NCI-H2227 (cell line): ENCODE data around the gene B3GNT9.

ENCODE experiments used
- DNase-seq: peaks from one replicate; lab custom pipeline; 2025; ENCODE audit not compliant: unreplicated experiment; lab: John Stamatoyannopoulos, UW

B3GNT9 gene

DNA sequence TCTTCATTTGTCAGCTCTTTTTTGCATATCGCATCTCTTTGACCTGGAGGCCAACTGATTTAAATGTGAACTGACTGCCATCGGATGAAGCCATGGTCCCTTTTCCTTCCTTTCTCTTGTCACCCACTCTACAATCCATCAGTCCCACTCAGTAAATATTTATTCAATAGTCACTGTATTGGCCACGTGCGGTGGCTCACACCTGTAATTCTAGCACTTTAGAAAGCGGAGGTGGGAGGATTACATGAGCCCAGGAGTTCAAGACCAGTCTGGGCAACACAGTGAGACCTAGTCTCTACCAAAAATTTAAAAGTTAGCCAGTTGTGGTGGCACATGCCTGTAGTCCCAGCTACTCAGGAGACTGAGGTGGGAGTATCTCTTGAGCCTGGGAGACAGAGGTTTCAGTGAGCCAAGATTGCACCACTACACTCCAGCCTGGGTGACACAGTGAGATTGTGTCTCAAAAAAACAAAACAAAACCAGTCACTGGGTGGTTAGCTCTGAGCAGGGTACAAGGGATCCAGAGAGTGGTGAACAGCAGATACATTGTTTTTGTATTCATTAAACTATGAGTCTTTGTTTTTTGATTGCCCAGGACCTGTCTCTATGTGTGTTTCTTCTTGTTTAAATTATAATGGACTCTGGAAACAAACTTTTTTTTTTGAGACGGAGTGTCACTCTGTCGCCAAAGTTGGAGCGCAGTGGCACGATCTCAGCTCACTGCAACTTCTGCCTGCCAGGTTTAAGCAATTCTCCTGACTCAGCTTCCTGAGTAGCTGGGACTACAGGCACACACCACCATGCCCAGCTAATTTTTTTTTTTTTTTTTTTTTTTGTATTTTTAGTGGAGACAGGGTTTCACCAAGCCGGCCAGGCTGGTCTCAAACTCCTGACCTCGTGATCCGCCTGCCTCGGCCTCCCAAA is 34.1 kb downstream of the B3GNT9 start:
- no peak for DNase-seq

DNA sequence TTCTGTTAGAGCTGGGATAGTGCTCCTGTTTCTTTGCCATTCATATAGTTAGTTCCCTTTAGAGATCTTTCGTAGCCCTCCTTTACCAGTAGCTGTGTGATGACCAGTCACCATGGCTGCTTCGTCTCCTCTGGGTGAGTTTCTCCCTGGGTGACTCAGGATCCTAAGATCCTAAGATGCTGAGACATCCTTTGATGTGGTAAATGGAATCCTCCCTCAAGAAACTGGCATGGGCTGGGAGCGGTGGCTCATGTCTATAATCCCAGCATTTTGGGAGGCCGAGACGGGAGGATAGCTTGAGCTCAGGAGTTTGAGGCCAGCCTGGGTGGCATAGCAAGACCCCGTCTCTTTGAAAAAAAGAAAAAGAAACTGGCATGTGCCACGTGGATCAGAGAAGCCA is 35.2 kb downstream of the B3GNT9 start:
- no peak for DNase-seq

DNA sequence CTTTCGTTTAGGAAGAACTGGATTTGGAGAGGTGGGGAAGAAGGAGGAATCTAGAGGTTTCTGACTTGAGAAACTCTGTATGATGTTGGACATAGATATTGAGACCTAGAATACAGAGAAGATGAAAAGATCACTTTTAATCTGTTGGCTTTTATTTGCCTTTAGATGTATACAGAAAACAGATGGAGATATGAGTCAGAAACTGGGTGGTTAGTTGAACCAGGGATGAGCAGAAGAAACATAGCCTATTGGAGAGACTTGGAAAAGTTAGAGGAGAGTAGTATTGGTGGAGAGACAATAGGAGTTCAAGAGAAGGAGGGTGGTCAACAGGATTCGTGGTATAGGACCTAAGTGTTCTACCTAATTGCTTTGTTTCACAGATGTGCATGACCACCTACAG is 36.0 kb downstream of the B3GNT9 start:
- DNase-seq = no peak

DNA sequence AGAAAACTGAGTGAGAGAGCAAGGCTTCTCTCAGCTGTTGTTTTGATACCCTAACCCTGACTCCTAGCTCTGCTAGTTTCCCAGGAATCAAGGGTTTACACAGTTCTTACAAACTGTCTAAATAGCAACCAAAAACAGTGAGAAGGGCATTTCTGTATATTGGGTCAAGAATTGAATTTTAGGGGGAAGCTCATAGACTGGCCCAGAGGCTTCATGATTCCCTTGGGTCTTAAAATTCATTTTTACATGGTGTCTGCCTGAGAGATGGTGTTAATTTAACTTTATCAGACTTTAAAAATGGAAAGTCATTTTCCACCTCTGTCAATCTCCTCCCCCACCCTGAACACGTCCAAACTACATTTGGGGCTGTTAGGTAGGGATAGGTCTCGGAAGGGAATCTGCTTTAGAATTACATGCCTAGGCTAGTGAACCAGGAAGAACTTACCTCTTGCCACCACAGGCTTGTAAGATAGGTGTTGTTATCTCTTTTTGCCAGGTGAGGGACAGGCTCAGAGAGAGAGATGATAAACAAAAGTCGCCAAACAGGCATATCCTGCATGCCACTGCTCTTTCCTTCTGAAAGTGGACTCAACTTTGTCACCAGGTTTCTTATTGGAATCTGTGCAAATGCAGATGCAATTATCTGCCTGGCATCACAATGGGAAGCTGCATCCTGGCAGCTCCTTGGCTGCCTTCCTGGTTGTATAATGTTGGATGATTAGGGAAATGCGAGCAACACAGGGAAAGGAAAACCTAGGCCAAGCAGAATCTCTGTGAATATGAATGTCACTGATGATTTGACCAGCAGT is 38.0 kb downstream of the B3GNT9 start:
- no peak for DNase-seq

- no peak for DNase-seq
Measured at GRCh38 chr16:67111951-67112444, 38.8 kb downstream of the B3GNT9 start.

DNA sequence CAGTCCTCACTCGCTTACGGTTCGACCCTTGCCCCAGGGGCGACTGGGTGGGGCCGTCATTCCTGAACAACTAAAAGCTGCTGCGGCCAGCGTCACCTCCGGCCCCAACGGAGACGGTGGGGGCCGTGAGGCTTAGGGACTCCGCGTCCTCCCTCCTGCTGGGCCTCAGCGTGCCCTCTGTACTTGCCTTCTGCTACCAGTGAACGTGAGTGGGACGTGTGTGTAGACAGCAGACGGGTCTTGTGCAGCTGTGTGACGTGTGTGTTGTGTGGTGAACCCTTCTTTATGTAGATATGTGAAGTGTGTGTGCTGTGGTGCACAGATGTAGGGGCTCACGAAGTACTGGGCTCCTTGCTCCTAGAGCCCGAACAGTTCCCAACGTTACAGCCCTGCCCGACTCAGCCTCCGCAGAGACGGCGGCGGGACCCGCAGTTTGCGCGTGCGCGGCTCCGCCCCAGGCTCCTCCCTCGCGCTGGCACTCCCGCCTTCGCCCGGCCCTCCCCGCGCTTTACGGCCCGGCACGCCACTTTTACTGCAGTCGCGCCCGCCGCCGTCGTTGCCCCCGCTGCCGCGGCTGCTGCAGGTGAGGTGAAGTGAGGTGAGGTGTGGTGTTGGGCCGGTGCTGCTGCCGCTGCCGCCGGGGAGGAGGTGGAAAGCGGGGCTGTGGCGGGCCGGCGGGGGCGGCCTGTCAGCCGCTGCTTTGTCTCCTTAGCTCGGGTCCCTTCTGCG is 41.2 kb downstream of the B3GNT9 start, which contains the start of gene PHAF1:
PHAF1 (plus strand) TSS at position 535 of the 729 bp plus-strand sequence. CDS start 235 bp downstream, outside the sequence.
- DNase-seq = peak; percentile 92

DNA sequence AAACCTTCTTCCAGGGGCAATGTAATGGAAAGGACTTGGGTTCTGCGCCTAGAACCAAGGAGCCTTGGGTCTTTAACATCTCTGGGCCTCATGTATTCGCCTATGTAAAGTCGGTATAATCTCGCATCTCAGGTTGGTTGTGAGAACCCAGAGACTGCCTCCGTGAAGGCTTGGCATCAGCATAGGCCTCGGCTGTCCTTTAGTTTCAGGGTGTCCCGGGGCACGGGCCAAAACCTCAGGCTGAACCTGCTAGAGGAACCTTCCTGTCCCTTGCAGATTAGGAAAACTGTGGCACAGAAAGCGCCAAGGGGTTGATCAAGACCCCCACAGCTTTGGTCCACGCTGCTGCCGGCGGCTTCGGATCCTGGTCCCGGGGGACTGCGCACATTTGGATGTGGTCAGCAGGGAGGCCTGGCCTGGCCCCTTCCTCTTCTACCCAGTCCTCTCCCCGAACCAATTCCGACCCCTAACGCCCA is 41.8 kb downstream of the B3GNT9 start:
- DNase-seq = no peak

GRCh38 chr16:67108489-67108888 is 42.3 kb downstream of the B3GNT9 start:
- DNase-seq = no peak

- DNase-seq = no peak
Measured at GRCh38 chr16:67105881-67106280, 44.9 kb downstream of the B3GNT9 start.

DNA sequence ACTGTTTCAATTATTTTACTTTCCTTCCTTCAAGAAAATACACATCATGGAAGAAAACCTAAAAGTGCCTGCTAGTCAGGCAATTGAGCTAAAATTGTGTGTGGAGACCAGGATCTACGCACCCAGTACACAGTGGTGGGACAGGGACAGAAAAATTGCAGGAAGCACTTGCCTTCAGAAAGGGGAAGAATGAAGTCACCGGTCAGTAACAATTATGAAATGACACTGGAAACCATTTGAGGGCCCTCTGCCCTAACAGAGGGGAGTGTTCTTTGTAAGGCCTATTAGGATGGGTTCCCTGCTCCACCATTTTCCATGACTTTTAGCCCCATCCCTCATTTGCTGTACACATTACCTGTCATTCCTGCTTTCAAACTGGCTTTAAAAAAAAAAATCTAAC is 45.6 kb downstream of the B3GNT9 start:
- no peak for DNase-seq

GRCh38 chr16:67104845-67105244 is 46.0 kb downstream of the B3GNT9 start:
- no peak for DNase-seq

DNA sequence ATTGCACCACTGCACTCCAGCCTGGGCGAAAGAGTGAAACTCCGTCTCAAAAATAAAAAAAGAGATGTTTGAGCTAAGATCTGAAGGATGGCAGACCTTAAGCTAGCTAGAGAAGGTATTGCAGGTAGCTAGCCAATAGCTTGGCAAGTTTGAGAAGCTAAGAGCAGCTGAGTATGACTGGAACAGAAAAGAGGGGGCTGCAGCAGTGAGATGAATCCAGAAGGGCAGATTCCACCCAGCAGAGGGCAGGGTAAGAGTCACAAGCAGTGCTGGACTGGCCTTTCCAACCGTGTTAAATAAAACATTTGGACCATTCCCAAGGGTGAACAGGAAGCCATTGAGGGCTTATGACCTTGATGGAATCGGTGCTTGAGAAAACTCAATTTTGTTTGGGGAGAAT is 46.7 kb downstream of the B3GNT9 start:
- peak; percentile 5 for DNase-seq

- no peak for DNase-seq
Measured at GRCh38 chr16:67101311-67102082, 49.3 kb downstream of the B3GNT9 start.

DNA sequence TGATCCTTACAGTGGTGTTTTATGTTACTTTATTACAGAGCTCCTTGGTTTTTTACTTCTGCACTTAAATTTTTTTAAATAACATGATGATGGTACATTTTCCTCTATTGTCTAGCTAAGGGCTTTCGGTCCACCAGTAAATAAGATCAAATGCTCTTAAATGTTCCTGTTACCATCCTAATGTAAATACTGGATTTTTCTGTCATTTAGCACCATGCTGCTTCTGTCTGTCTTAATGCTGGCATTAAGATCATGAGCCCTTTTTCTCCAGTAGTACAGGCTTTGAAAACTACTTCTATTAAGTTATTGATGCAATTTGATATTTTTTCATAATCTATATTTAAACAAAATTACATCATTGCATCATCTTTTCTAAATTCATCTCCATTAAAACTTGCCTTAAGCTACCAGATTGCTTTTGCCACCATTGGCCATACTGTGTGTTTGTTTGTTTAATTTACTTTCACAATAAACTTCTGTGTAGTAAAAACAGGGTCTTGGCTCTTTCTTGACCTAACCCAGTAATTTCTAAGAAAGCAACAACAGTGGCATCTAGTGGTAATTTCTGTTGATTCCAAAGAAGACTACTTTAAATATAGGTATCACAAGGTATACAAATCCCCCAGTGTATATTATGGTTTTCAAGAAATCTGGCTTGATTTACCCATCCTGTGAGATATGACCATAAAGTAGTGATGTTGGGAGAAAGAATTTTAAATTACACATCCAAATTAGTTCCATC is 50.1 kb downstream of the B3GNT9 start:
- peak; percentile 24 for DNase-seq

DNA sequence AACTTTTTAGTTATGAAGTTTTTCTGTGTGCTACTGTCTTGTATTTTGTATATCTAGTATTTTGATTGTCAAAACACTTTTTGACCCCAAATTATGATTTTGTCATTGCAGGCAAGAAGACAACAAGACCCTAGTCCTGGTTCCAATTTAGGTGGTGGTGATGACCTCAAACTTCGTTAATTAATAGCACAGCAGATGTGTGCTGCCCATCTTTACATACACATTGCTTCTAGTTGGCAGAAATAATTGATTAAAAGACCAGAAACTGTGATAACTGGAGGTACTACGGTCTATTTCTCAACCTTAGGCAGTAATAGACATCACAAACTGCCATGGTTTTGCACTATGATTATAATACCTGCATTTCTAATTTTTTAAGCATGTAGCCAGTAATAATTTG is 52.2 kb downstream of the B3GNT9 start:
- no peak for DNase-seq
